Measurements from ENCODE around the gene CGGBP1. TPM values are rescaled to one million over a fixed set of nuclear protein-coding genes. Genes with fewer than 3 reads are reported as not detected.

CGGBP1 gene
- polyA plus RNA-seq, 2 of the 4 experiments (the other 2 are of a cell fraction), result 43.8 to 136 TPM

DNA sequence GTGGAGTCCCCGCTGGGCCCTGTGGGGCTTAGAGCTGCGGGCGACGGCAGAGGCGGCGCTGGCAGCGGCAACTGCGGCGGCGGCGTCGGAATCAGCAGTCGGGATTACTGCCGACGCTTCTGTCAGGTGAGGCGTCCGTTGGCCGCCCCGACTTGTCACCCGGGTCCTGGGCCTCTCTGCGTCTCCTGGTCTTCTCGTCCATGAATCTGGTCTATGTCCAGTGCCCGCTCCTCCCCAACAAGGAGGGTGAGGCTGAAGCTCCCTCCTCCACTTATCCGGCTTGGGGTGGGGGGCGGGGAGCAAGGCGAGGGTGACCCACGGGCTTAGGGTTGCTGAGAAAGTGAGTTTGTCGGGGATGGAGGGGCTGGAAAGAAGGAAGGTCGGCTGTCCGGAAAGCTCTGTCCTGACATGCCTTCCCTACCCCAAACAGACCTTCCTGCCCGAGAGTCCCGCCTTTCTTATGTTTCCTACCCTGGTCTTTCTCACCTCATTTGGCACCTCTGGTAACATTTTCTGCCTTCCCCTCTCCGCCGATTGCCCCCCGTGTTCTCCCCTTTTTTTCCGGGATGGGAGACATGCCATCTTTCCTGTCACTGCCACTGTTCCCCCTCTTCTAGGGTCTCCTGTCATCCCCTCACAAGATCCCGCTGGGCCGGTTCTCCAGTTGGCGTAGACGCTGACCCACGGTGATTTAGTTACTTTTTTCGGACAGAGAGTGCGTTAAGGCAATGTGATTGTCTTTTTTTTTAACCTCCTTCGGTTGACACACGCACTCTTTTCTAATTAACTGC, 770 bp upstream of the CGGBP1 start:
- Histone ChIP-seq H3K4me3 (peak overlapping the region; percentile 72), H3K4me1 (peaks cover 27% of the 10 kb centered on the region), H3K4me2 (peak overlapping the region; percentile 85), H3K9me3 (no peaks in the 10 kb centered on the region), H3K27ac (peak overlapping the region; percentile 84 to 91)
- TF ChIP-seq PHF8 (IDR thresholded peaks at IDR 0.05; ENCODE audit: borderline replicate concordance, low read depth) (peak; percentile 60; the same call in 1 of the 2 replicates), SREBF2 (IDR thresholded peaks at IDR 0.05) (no peak), KDM5A (IDR thresholded peaks at IDR 0.05) (peak; percentile 40; the same call in 1 of the 2 replicates), TP53 (CRISPR knock-in tag; IDR thresholded peaks at IDR 0.05) (no peak), ZC3H11A (IDR thresholded peaks at IDR 0.05) (no peak)
- TF ChIP-seq, protein P1, sequence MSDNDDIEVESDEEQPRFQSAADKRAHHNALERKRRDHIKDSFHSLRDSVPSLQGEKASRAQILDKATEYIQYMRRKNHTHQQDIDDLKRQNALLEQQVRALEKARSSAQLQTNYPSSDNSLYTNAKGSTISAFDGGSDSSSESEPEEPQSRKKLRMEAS (IDR thresholded peaks at IDR 0.05), result peak; percentile 5; the same call in 1 of the 2 replicates
- 2% methylated on average over 44 of the region's 45 CpGs for WGBS (ENCODE audit: missing lambda C conversion rate)
- POLR2A ChIA-PET, result interaction anchor here (0.5 kb wide), 1 partner anchor 315 kb away, joined by 5 read pairs; no protein-coding TSS in a partner anchor
- ATAC-seq (peak; percentile 47 to 58), DNase-seq (ENCODE audit: low read depth in 1 of 2, low spot score in 1 of 2) (peak in 1 of 2 experiments; percentile 15), FAIRE-seq (no peak)
- CTCF ChIA-PET, result interaction anchor here (0.6 kb wide), 1 partner anchor 71 kb away, joined by 3 read pairs; no protein-coding TSS in a partner anchor

DNA sequence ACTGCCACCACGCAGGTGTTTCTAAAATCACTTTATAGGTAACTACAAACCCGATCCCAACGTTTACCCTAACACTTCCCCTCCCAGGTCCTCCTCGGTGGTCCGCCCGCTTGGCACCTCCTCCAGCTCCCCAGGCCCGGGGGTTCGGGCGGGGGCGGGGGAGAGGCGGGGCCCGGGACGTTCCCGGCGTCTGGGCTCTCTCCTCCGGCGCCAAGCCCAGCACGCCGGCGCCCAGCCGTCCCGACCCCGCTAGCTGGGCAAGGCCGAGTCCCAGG, 562 bp downstream of the CGGBP1 start:
- WGBS (ENCODE audit: missing lambda C conversion rate), result 2% methylated on average over 6 of the region's 24 CpGs
- peak overlapping the region; percentile 86 for H3K4me2 ChIP-seq
- DNase-seq (ENCODE audit: low read depth in 1 of 2, low spot score in 1 of 2) (peak in 1 of 2 experiments; percentile 13), FAIRE-seq (no peak), ATAC-seq (peak; percentile 61 to 65)
- no peak for TF ChIP-seq ESRRA (IDR thresholded peaks at IDR 0.05; ENCODE audit: borderline replicate concordance, low read length)
- TF ChIP-seq, protein P2, sequence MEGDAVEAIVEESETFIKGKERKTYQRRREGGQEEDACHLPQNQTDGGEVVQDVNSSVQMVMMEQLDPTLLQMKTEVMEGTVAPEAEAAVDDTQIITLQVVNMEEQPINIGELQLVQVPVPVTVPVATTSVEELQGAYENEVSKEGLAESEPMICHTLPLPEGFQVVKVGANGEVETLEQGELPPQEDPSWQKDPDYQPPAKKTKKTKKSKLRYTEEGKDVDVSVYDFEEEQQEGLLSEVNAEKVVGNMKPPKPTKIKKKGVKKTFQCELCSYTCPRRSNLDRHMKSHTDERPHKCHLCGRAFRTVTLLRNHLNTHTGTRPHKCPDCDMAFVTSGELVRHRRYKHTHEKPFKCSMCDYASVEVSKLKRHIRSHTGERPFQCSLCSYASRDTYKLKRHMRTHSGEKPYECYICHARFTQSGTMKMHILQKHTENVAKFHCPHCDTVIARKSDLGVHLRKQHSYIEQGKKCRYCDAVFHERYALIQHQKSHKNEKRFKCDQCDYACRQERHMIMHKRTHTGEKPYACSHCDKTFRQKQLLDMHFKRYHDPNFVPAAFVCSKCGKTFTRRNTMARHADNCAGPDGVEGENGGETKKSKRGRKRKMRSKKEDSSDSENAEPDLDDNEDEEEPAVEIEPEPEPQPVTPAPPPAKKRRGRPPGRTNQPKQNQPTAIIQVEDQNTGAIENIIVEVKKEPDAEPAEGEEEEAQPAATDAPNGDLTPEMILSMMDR (IDR thresholded peaks at IDR 0.05), result no peak
- TF ChIP-seq POLR2A (IDR thresholded peaks at IDR 0.05; ENCODE audit: low read length), result no peak
- TF ChIP-seq, protein P1 (IDR thresholded peaks at IDR 0.05), result no peak
- no peak for TF ChIP-seq CHD4 (IDR thresholded peaks at IDR 0.05; ENCODE audit: borderline replicate concordance)
- TF ChIP-seq ZSCAN20 (CRISPR knock-in tag; IDR thresholded peaks at IDR 0.05), result no peak
- TF ChIP-seq, protein P3, sequence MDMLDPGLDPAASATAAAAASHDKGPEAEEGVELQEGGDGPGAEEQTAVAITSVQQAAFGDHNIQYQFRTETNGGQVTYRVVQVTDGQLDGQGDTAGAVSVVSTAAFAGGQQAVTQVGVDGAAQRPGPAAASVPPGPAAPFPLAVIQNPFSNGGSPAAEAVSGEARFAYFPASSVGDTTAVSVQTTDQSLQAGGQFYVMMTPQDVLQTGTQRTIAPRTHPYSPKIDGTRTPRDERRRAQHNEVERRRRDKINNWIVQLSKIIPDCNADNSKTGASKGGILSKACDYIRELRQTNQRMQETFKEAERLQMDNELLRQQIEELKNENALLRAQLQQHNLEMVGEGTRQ (IDR thresholded peaks at IDR 0.05), result no peak
- TF ChIP-seq KDM1A (IDR thresholded peaks at IDR 0.05; ENCODE audit: low read depth), result no peak
- no peak for TF ChIP-seq POLR2AphosphoS2 (conservative IDR thresholded peaks at IDR 0.05; ENCODE audit: low read length)
- TF ChIP-seq CEBPB (IDR thresholded peaks at IDR 0.05), result no peak
- no peak for TF ChIP-seq FOSL2 (IDR thresholded peaks at IDR 0.05)
- TF ChIP-seq FOSL2 (CRISPR knock-in tag; IDR thresholded peaks at IDR 0.05), result no peak
- TF ChIP-seq NFE2L2 (conservative IDR thresholded peaks at IDR 0.05; ENCODE audit: low read length), result no peak
- no peak for TF ChIP-seq JUN (IDR thresholded peaks at IDR 0.05)
- TF ChIP-seq, protein P4, sequence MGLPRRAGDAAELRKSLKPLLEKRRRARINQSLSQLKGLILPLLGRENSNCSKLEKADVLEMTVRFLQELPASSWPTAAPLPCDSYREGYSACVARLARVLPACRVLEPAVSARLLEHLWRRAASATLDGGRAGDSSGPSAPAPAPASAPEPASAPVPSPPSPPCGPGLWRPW (IDR thresholded peaks at IDR 0.05), result no peak
- TF ChIP-seq ZC3H11A (IDR thresholded peaks at IDR 0.05), result no peak
- no peak for TF ChIP-seq ZFP36 (IDR thresholded peaks at IDR 0.05; ENCODE audit: borderline replicate concordance, partially characterized antibody)
- TF ChIP-seq ZNF302 (CRISPR knock-in tag; IDR thresholded peaks at IDR 0.05), result no peak
- TF ChIP-seq HEYL (CRISPR knock-in tag; IDR thresholded peaks at IDR 0.05), result no peak
- no peak for TF ChIP-seq NPAS2 (CRISPR knock-in tag; IDR thresholded peaks at IDR 0.05; ENCODE audit: borderline replicate concordance)
- TF ChIP-seq CBX8 (IDR thresholded peaks at IDR 0.05), result no peak
- H3K4me1 ChIP-seq, result peaks cover 27% of the 10 kb centered on the region
- peak overlapping the region; percentile 72 for H3K4me3 ChIP-seq
- H3K27ac ChIP-seq, result peak overlapping the region; percentile 93 to 94
- H3K9me3 ChIP-seq, result no peaks in the 10 kb centered on the region
- CTCF ChIA-PET, result no interaction called here
- POLR2A ChIA-PET, result interaction anchor here (0.7 to 1.3 kb wide), 5 partner anchors 37 to 831 kb away, joined by 3 to 9 read pairs (median 5); partner anchors contain the start of genes C3orf38 and CHMP2B

All from A549 (cell line).